Measurements from ENCODE around the gene POLD4. TPM values are rescaled to one million over a fixed set of nuclear protein-coding genes. Genes with fewer than 3 reads are reported as not detected.

Gene POLD4
- total RNA-seq, 1 donor from 2014 or later: 47.0 TPM

- peaks cover 71% of the 10 kb centered on the region for H3K4me1 ChIP-seq
- no peaks in the 10 kb centered on the region for H3K36me3 ChIP-seq
- H3K4me3 ChIP-seq: no peak overlapping the region
- DNase-seq: no peak
- no peak for TF ChIP-seq CTCF (IDR thresholded peaks at IDR 0.05; ENCODE audit: borderline replicate concordance)
- no peak overlapping the region for H3K27ac ChIP-seq (replicated peaks)
- no peaks in the 10 kb centered on the region for H3K9me3 ChIP-seq (replicated peaks)
- intact Hi-C loops (cut with micrococcal nuclease): no loop called here
- peaks cover 12% of the 10 kb centered on the region for H3K27me3 ChIP-seq (ENCODE audit: low read depth)
Measured at GRCh38 chr11:67370351-67371076, 17.2 kb upstream of the POLD4 start.

GRCh38 chr11:67369801-67370284 is 16.5 kb upstream of the POLD4 start:
- no peaks in the 10 kb centered on the region for H3K9me3 ChIP-seq (replicated peaks)
- TF ChIP-seq CTCF (IDR thresholded peaks at IDR 0.05; ENCODE audit: borderline replicate concordance): no peak
- no peak overlapping the region for H3K4me3 ChIP-seq
- intact Hi-C loops (cut with micrococcal nuclease): no loop called here
- H3K36me3 ChIP-seq: no peaks in the 10 kb centered on the region
- peaks cover 71% of the 10 kb centered on the region for H3K4me1 ChIP-seq
- no peak for DNase-seq
- H3K27me3 ChIP-seq (ENCODE audit: low read depth): peaks cover 7% of the 10 kb centered on the region
- H3K27ac ChIP-seq (replicated peaks): no peak overlapping the region

- Histone ChIP-seq H3K4me1 (peaks cover 66% of the 10 kb centered on the region), H3K27ac (replicated peaks) (no peak overlapping the region)
Measured at GRCh38 chr11:67369275-67369674, 15.9 kb upstream of the POLD4 start.

GRCh38 chr11:67368621-67369020 is 15.3 kb upstream of the POLD4 start:
- H3K27me3 ChIP-seq (ENCODE audit: low read depth): no peaks in the 10 kb centered on the region

More at GRCh38 chr11:67369275-67369674, 15.9 kb upstream of the POLD4 start:
- Histone ChIP-seq H3K9me3 (replicated peaks) (no peaks in the 10 kb centered on the region), H3K27me3 (ENCODE audit: low read depth) (peaks cover 1% of the 10 kb centered on the region), H3K4me3 (no peak overlapping the region), H3K36me3 (no peaks in the 10 kb centered on the region)
- intact Hi-C loops (cut with micrococcal nuclease): no loop called here
- TF ChIP-seq CTCF (IDR thresholded peaks at IDR 0.05; ENCODE audit: borderline replicate concordance): no peak
- no peak for DNase-seq

GRCh38 chr11:67367761-67368227 is 14.4 kb upstream of the POLD4 start:
- Histone ChIP-seq H3K27me3 (ENCODE audit: low read depth) (no peaks in the 10 kb centered on the region), H3K36me3 (no peaks in the 10 kb centered on the region), H3K9me3 (replicated peaks) (no peaks in the 10 kb centered on the region), H3K4me1 (peaks cover 53% of the 10 kb centered on the region), H3K27ac (replicated peaks) (no peak overlapping the region), H3K4me3 (no peak overlapping the region)
- intact Hi-C loops (cut with micrococcal nuclease): no loop called here
- DNase-seq: no peak
- no peak for TF ChIP-seq CTCF (IDR thresholded peaks at IDR 0.05; ENCODE audit: borderline replicate concordance)

More at GRCh38 chr11:67368621-67369020, 15.3 kb upstream of the POLD4 start:
- DNase-seq: no peak
- Histone ChIP-seq H3K27ac (replicated peaks) (no peak overlapping the region), H3K4me3 (no peak overlapping the region), H3K9me3 (replicated peaks) (no peaks in the 10 kb centered on the region), H3K4me1 (peaks cover 59% of the 10 kb centered on the region), H3K36me3 (no peaks in the 10 kb centered on the region)
- intact Hi-C loops (cut with micrococcal nuclease): no loop called here
- no peak for TF ChIP-seq CTCF (IDR thresholded peaks at IDR 0.05; ENCODE audit: borderline replicate concordance)

All from left ventricle myocardium inferior (tissue), 1 donor.